Measurements from ENCODE around the gene LAGE3. TPM values are rescaled to one million over a fixed set of nuclear protein-coding genes. Genes with fewer than 3 reads are reported as not detected.

LAGE3 gene
- total RNA-seq, 1 donor, result 19.1 TPM

DNA sequence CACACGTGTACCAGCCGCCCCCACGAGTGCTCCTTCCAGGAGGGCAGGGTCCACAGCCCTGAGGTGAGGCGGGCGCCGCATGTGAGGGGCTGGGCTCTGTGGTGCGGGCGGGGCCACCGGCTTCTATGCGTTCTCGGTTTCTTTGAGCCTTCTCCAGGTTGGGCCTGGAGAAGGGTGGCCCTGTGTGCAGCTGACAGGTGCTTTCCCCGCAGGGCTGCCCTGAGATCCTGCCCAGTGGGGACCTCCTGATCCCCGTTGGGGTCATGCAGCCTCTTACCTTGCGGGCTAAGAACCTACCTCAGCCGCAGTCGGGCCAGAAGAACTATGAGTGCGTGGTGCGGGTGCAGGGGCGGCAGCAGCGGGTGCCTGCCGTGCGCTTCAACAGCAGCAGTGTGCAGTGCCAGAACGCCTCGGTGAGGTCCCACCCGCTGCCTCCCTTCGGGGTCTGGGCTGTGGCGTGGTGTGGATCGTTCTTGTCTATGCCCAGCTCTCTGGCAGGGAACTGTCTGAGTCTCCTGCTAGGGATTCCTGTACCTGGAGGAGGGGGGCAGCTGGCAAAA, 14.2 kb downstream of the LAGE3 start:
- H3K4me3 ChIP-seq (ENCODE audit: low read depth, low read length), result no peak overlapping the region
- TF ChIP-seq CTCF (IDR thresholded peaks at IDR 0.05; ENCODE audit: insufficient read depth, low read length), result no peak
- DNase-seq (ENCODE audit: low read depth), result no peak

DNA sequence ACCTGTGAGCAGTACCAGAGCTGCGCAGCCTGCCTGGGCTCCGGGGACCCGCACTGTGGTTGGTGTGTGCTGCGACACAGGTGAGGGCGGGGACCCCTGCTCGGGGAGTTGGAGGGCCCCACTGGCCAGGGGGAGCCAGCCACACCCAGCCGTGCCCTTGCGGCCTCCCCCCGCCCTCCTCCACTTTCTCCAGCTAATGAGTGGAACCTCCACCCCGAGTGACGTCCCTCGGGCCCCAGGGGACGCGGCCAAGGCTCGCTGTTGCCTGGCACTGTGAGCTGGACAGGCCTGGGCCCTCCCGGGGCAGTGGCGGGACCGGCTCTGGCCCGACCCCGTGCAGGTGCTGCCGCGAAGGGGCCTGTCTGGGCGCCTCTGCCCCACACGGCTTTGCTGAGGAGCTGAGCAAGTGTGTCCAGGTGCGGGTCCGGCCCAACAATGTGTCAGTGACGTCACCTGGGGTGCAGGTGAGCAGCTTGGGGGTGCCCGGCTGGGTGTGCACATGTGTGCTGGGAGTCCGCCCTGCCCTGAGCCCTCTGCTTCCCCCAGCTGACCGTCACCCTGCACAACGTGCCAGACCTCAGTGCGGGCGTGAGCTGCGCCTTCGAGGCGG, 15.4 kb downstream of the LAGE3 start:
- no peak for TF ChIP-seq CTCF (IDR thresholded peaks at IDR 0.05; ENCODE audit: insufficient read depth, low read length)
- DNase-seq (ENCODE audit: low read depth), result no peak
- H3K4me3 ChIP-seq (ENCODE audit: low read depth, low read length), result no peak overlapping the region

DNA sequence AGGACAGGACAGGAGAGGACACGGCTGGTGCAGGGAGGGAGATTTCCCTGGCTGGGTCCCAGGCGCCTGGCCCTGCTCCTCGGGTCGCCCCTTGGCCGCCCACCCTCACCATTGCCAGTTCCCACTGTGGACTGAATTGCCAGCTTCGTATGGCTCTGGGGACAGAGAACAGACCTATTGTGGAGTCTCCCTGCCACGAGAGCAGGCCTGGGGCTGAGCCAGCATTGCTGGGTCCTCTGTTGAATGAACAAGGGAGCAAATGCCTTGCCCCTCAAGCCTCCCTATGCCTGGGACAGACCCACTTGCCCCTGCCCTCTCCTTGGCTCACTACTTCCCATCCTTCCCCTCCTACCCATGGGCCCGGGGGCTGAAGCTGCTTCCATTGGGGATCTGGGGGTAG, 16.7 kb downstream of the LAGE3 start:
- no peak overlapping the region for H3K4me3 ChIP-seq (ENCODE audit: low read depth, low read length)
- no peak for DNase-seq (ENCODE audit: low read depth)
- no peak for TF ChIP-seq CTCF (IDR thresholded peaks at IDR 0.05; ENCODE audit: insufficient read depth, low read length)

DNA sequence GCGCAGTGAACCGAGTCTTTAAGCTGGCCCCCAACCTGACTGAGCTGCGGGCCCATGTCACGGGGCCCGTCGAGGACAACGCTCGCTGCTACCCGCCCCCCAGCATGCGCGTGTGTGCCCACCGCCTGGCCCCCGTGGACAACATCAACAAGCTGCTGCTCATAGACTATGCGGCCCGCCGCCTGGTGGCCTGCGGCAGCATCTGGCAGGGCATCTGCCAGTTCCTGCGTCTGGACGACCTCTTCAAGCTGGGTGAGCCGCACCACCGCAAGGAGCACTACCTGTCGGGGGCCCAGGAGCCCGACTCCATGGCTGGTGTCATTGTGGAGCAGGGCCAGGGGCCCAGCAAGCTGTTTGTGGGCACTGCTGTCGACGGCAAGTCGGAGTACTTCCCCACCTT, 18.8 kb downstream of the LAGE3 start:
- H3K4me3 ChIP-seq (ENCODE audit: low read depth, low read length), result peak overlapping the region; percentile 75
- no peak for DNase-seq (ENCODE audit: low read depth)
- no peak for TF ChIP-seq CTCF (IDR thresholded peaks at IDR 0.05; ENCODE audit: insufficient read depth, low read length)

- no peak for TF ChIP-seq CTCF (IDR thresholded peaks at IDR 0.05; ENCODE audit: insufficient read depth, low read length)
- no peak for DNase-seq (ENCODE audit: low read depth)
- peak overlapping the region; percentile 75 for H3K4me3 ChIP-seq (ENCODE audit: low read depth, low read length)
Observed at GRCh38 chrX:154459832-154460231, 19.2 kb downstream of the LAGE3 start.

- TF ChIP-seq CTCF (IDR thresholded peaks at IDR 0.05; ENCODE audit: insufficient read depth, low read length), result no peak
- DNase-seq (ENCODE audit: low read depth), result no peak
Observed at GRCh38 chrX:154458954-154459778, 19.9 kb downstream of the LAGE3 start.

More at GRCh38 chrX:154458954-154459778, 19.9 kb downstream of the LAGE3 start:
- H3K4me3 ChIP-seq (ENCODE audit: low read depth, low read length), result peak overlapping the region; percentile 75
